Omental fat pad (tissue), 4 donors: ENCODE data around the gene DIP2C. TPM values are rescaled to one million over a fixed set of nuclear protein-coding genes. Genes with fewer than 3 reads are reported as not detected.

Experiments
- ATAC-seq: fragments of 150-250 bp; one replicate; pipeline ENCODE4 v1.9.1; 2016; ENCODE audit warnings: mild to moderate bottlenecking, moderate library complexity; ENCODE audit not compliant: low FRiP score
- DNase-seq: peaks from one replicate; pipeline ENCODE4 v3.0.0-alpha.2; 2019; ENCODE audit warnings: low spot score
- CTCF ChIP-seq, 3 donors: fragments of 450-650 bp; IDR thresholded peaks; one replicate each; pipeline ENCODE4 v1.5.1; 2016 to 2017; ENCODE audit warnings: antibody characterized with exemption in 3 of 3, mild to moderate bottlenecking in 3 of 3, moderate library complexity in 2 of 3
- total RNA-seq, 4 donors: library from RNA; depleted of rRNA; stranded (reverse); fragments of >200 nt; gene quantifications; one replicate each; pipeline ENCODE4 v1.1.0, GENCODE V29; 2016

DIP2C gene
- total RNA-seq, 4 donors from 2014 or later = 19.7 to 56.5 (median 31.1) TPM

- no peak for TF ChIP-seq CTCF (IDR thresholded peaks at IDR 0.05)
- ATAC-seq (no peak), DNase-seq (no peak)
Observed at GRCh38 chr10:508726-509125, 180.7 kb downstream of the DIP2C start.

GRCh38 chr10:507908-508444, 181.5 kb downstream of the DIP2C start:
- TF ChIP-seq CTCF (IDR thresholded peaks at IDR 0.05) = no peak
- DNase-seq (no peak), ATAC-seq (no peak)

GRCh38 chr10:507355-507699, 182.1 kb downstream of the DIP2C start:
- ATAC-seq = no peak
- DNase-seq = no peak

GRCh38 chr10:506451-507354, 182.8 kb downstream of the DIP2C start:
- TF ChIP-seq CTCF (IDR thresholded peaks at IDR 0.05) = no peak
- no peak for ATAC-seq
- no peak for DNase-seq

More at GRCh38 chr10:507355-507699, 182.1 kb downstream of the DIP2C start:
- no peak for TF ChIP-seq CTCF (IDR thresholded peaks at IDR 0.05)

- DNase-seq (no peak), ATAC-seq (no peak)
Observed at GRCh38 chr10:505419-505818, 184.0 kb downstream of the DIP2C start.

GRCh38 chr10:504806-505205, 184.7 kb downstream of the DIP2C start:
- DNase-seq (no peak), ATAC-seq (no peak)
- no peak for TF ChIP-seq CTCF (IDR thresholded peaks at IDR 0.05)

More at GRCh38 chr10:505419-505818, 184.0 kb downstream of the DIP2C start:
- no peak for TF ChIP-seq CTCF (IDR thresholded peaks at IDR 0.05)
